BE2C (cell line): Measurements from ENCODE around the gene ASCL5.

ENCODE experiments used
- DNase-seq: peaks from one replicate; pipeline ENCODE4 v3.0.0-alpha.2; 2020
- H3K27me3 ChIP-seq: fragments of 250-450 bp; sonication (Bioruptor Pico); 2 replicates; pipeline ENCODE4 v1.5.1; 2020; ENCODE audit warnings: mild to moderate bottlenecking
- H3K36me3 ChIP-seq: fragments of 250-450 bp; sonication (Bioruptor Pico); 2 replicates; pipeline ENCODE4 v1.5.1; 2020; ENCODE audit warnings: mild to moderate bottlenecking
- H3K4me1 ChIP-seq: fragments of 250-450 bp; sonication (Bioruptor Pico); 2 replicates; pipeline ENCODE4 v1.5.1; 2020
- H3K4me3 ChIP-seq: 2 replicates; pipeline ENCODE4 v1.5.1; 2011; ENCODE audit warnings: low read depth, low read length
- H3K9me3 ChIP-seq: fragments of 250-450 bp; sonication (Bioruptor Pico); 2 replicates; pipeline ENCODE4 v1.5.1; 2020
- TF ChIP-seq, protein P1 (sequence below): IDR thresholded peaks from 2 replicates; pipeline ENCODE4 v1.5.1; 2012; ENCODE audit warnings: mild to moderate bottlenecking, low read depth, low read length

The ASCL5 gene

GRCh38 chr1:201134405-201134804 is 7.4 kb upstream of the ASCL5 start:
- Histone ChIP-seq H3K36me3 (peaks cover 16% of the 10 kb centered on the region), H3K4me3 (no peak overlapping the region), H3K4me1 (no peaks in the 10 kb centered on the region)

DNA sequence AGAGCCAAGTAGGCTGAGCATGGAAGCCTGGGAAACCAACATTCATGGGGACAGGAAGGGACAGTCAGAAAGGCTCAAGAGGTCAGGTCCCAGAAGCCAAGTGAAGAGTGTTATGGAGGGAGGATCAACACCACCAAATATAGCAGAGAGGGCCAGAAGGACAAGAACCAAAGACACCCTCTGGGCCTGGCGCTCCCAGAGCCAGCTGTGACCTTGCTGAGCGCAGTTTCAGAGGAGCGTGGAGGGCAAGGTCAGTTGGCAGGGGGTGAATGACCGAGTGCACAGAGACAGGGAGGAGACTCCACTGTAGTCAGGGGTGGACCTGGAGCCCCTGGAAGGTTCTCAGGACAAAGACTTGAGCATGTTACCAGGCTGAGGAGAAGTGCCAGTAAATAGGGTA is 4.4 kb upstream of the ASCL5 start:
- TF ChIP-seq, protein P1, sequence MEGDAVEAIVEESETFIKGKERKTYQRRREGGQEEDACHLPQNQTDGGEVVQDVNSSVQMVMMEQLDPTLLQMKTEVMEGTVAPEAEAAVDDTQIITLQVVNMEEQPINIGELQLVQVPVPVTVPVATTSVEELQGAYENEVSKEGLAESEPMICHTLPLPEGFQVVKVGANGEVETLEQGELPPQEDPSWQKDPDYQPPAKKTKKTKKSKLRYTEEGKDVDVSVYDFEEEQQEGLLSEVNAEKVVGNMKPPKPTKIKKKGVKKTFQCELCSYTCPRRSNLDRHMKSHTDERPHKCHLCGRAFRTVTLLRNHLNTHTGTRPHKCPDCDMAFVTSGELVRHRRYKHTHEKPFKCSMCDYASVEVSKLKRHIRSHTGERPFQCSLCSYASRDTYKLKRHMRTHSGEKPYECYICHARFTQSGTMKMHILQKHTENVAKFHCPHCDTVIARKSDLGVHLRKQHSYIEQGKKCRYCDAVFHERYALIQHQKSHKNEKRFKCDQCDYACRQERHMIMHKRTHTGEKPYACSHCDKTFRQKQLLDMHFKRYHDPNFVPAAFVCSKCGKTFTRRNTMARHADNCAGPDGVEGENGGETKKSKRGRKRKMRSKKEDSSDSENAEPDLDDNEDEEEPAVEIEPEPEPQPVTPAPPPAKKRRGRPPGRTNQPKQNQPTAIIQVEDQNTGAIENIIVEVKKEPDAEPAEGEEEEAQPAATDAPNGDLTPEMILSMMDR, result no peak
- H3K4me1 ChIP-seq, result no peaks in the 10 kb centered on the region
- peaks cover 11% of the 10 kb centered on the region for H3K36me3 ChIP-seq
- H3K4me3 ChIP-seq, result no peak overlapping the region
- no peak for DNase-seq
- no peaks in the 10 kb centered on the region for H3K9me3 ChIP-seq
- no peaks in the 10 kb centered on the region for H3K27me3 ChIP-seq

More at GRCh38 chr1:201134405-201134804, 7.4 kb upstream of the ASCL5 start:
- Histone ChIP-seq H3K9me3 (no peaks in the 10 kb centered on the region), H3K27me3 (no peaks in the 10 kb centered on the region)
- no peak for DNase-seq
- TF ChIP-seq, protein P1, result no peak

GRCh38 chr1:201128962-201129361 is 2.0 kb upstream of the ASCL5 start:
- no peak for DNase-seq
- TF ChIP-seq, protein P1, result no peak
- no peaks in the 10 kb centered on the region for H3K9me3 ChIP-seq
- H3K4me1 ChIP-seq, result no peaks in the 10 kb centered on the region
- H3K36me3 ChIP-seq, result no peaks in the 10 kb centered on the region
- H3K4me3 ChIP-seq, result no peak overlapping the region
- no peaks in the 10 kb centered on the region for H3K27me3 ChIP-seq

GRCh38 chr1:201128476-201128875 is 1.5 kb upstream of the ASCL5 start:
- Histone ChIP-seq H3K4me3 (no peak overlapping the region), H3K4me1 (no peaks in the 10 kb centered on the region), H3K36me3 (no peaks in the 10 kb centered on the region), H3K9me3 (no peaks in the 10 kb centered on the region), H3K27me3 (peaks cover under 1% of the 10 kb centered on the region; the same call in 1 of the 2 replicates)
- no peak for DNase-seq
- TF ChIP-seq, protein P1, result no peak

DNA sequence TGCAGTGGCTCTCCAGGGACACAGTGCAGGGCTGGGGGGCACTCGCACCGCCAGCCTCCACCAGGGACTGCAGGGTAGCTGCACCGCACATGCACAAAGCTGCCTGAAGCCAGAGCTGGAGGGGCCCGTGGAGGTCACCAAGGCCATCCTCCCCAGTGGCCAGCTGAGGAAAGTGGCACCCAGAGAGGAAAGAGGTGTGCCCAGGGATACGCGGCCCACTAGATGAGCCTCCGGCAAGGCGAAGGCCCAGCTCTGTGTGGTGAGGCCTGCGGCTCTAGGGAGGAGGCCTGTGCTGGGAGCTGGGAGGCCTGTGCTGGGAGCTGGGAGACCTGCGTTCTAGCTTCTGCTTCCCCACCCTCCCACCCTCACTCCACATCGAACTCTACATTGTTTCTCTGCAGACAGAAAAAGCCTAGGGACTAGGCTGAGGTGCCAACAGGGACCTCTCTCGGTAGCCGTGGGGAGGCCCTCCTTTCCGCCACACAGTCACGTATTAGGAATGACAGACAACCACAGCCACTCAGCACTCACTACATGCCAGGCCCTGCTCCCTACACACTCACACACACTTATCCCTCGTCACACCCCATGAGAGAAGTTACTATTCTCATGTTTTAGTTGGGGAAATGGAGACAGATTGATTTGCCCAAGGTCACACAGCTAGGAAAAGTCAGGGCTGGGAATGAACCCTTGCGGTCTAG is 921 bp upstream of the ASCL5 start:
- H3K27me3 ChIP-seq, result peaks cover 2% of the 10 kb centered on the region; the same call in 1 of the 2 replicates
- no peaks in the 10 kb centered on the region for H3K36me3 ChIP-seq
- no peak for DNase-seq
- TF ChIP-seq, protein P1, result no peak
- H3K4me1 ChIP-seq, result no peaks in the 10 kb centered on the region
- H3K9me3 ChIP-seq, result no peaks in the 10 kb centered on the region
- no peak overlapping the region for H3K4me3 ChIP-seq

GRCh38 chr1:201126463-201126831 is 537 bp downstream of the ASCL5 start:
- H3K36me3 ChIP-seq, result no peaks in the 10 kb centered on the region
- H3K4me3 ChIP-seq, result no peak overlapping the region
- no peaks in the 10 kb centered on the region for H3K4me1 ChIP-seq
- H3K27me3 ChIP-seq, result peaks cover 2% of the 10 kb centered on the region; the same call in 1 of the 2 replicates
- TF ChIP-seq, protein P1, result no peak
- DNase-seq, result no peak
- no peaks in the 10 kb centered on the region for H3K9me3 ChIP-seq
